HepG2 (cell line): ENCODE data around the gene DDRGK1. TPM values are rescaled to one million over a fixed set of nuclear protein-coding genes. Genes with fewer than 3 reads are reported as not detected.

Source experiments
- ARNT2 ChIP-seq: sonication (generic); formaldehyde crosslinking; IDR thresholded peaks from 2 replicates; pipeline ENCODE4 v1.8.0; 2022; ENCODE audit warnings: mild to moderate bottlenecking, low read depth, missing genetic modification reagents, moderate library complexity
- EEA1 ChIP-seq: sonication (generic); formaldehyde crosslinking; IDR thresholded peaks from 2 replicates; pipeline ENCODE4 v1.5.1; 2020; ENCODE audit warnings: mild to moderate bottlenecking, missing genetic modification reagents, borderline replicate concordance
- ONECUT2 ChIP-seq: sonication (generic); formaldehyde crosslinking; IDR thresholded peaks from 2 replicates; pipeline ENCODE4 v1.4.0; 2020; ENCODE audit warnings: missing genetic modification reagents
- PRMT3 ChIP-seq: sonication (generic); formaldehyde crosslinking; IDR thresholded peaks from 2 replicates; pipeline ENCODE4 v1.8.1; 2022; ENCODE audit warnings: low read depth, mild to moderate bottlenecking, moderate library complexity, missing genetic modification reagents, borderline replicate concordance
- RELA ChIP-seq: sonication (generic); formaldehyde crosslinking; IDR thresholded peaks from 2 replicates; pipeline ENCODE4 v1.4.0; 2020; ENCODE audit warnings: missing genetic modification reagents
- SIX1 ChIP-seq: sonication (generic); formaldehyde crosslinking; IDR thresholded peaks from 2 replicates; pipeline ENCODE4 v1.4.0; 2020; ENCODE audit warnings: missing genetic modification reagents, borderline replicate concordance
- TCF7L2 ChIP-seq: IDR thresholded peaks from 2 replicates; pipeline ENCODE4 v1.6.1; 2011; ENCODE audit warnings: mild to moderate bottlenecking, low read depth, low read length, moderate library complexity
- ZFP37 ChIP-seq: sonication (generic); formaldehyde crosslinking; IDR thresholded peaks from 2 replicates; pipeline ENCODE4 v1.4.0; 2020; ENCODE audit warnings: missing genetic modification reagents, borderline replicate concordance
- ZFP82 ChIP-seq: sonication (generic); formaldehyde crosslinking; IDR thresholded peaks from 2 replicates; pipeline ENCODE4 v1.5.1; 2020; ENCODE audit warnings: mild to moderate bottlenecking, missing genetic modification reagents, borderline replicate concordance
- ZFY ChIP-seq: sonication (generic); formaldehyde crosslinking; IDR thresholded peaks from 2 replicates; pipeline ENCODE4 v1.4.0; 2020; ENCODE audit warnings: missing genetic modification reagents
- ZNF256 ChIP-seq: sonication (generic); formaldehyde crosslinking; conservative IDR thresholded peaks from 2 replicates; pipeline ENCODE4 v1.4.0; 2020; ENCODE audit warnings: missing genetic modification reagents
- ZNF724P ChIP-seq: sonication (generic); formaldehyde crosslinking; IDR thresholded peaks from 2 replicates; pipeline ENCODE4 v1.8.0; 2022; ENCODE audit warnings: missing genetic modification reagents, borderline replicate concordance
- ZNF773 ChIP-seq: sonication (generic); formaldehyde crosslinking; IDR thresholded peaks from 2 replicates; pipeline ENCODE4 v1.4.0; 2020; ENCODE audit warnings: missing genetic modification reagents, borderline replicate concordance
- ZSCAN22 ChIP-seq: sonication (generic); formaldehyde crosslinking; IDR thresholded peaks from 2 replicates; pipeline ENCODE4 v1.4.0; 2020; ENCODE audit warnings: mild to moderate bottlenecking, missing genetic modification reagents
- polyA plus RNA-seq, 8 experiments: library from polyadenylated mRNA; depleted of rRNA in 3 of 8; stranded (reverse) in 7 of 8; unstranded in 1 of 8; fragments of >200 nt; fragmentation: Illumina TruSeq in 4 of 8; extraction: Trizol in 4 of 8; gene quantifications; 2 replicates each; pipeline versions ENCODE4 v1.2.1 to v1.2.3, GENCODE V29; 2011 to 2016; ENCODE audit warnings: low read depth in 4 of 8, missing spikeins in 1 of 8, mixed read lengths in 1 of 8; ENCODE audit not compliant: insufficient read depth in 1 of 8
- total RNA-seq, 5 experiments: library from RNA; depleted of rRNA; stranded (reverse); fragments of >200 nt; fragmentation: Illumina TruSeq; extraction: Trizol; gene quantifications; 2 replicates each; pipeline ENCODE4 v1.2.3, GENCODE V29; 2016; ENCODE audit warnings: low read depth in 1 of 5
- TF ChIP-seq, protein P1 (sequence below): sonication (generic); formaldehyde crosslinking; IDR thresholded peaks from 2 replicates; pipeline ENCODE4 v1.9.0; 2021; ENCODE audit warnings: missing genetic modification reagents, borderline replicate concordance
- TF ChIP-seq, protein P2 (sequence below): sonication (generic); formaldehyde crosslinking; IDR thresholded peaks from 2 replicates; pipeline ENCODE4 v1.5.0; 2020; ENCODE audit warnings: mild to moderate bottlenecking, missing genetic modification reagents
- TF ChIP-seq, protein P3 (sequence below): sonication (generic); formaldehyde crosslinking; IDR thresholded peaks from 2 replicates; pipeline ENCODE4 v1.4.0; 2020; ENCODE audit warnings: missing genetic modification reagents, borderline replicate concordance
- TF ChIP-seq, protein P4 (sequence below): sonication (generic); formaldehyde crosslinking; IDR thresholded peaks from 2 replicates; pipeline ENCODE4 v1.8.0; 2022; ENCODE audit warnings: missing genetic modification reagents, mild to moderate bottlenecking, borderline replicate concordance
- TF ChIP-seq, protein P5 (sequence below): sonication (generic); formaldehyde crosslinking; IDR thresholded peaks from 2 replicates; pipeline ENCODE4 v1.4.0; 2020; ENCODE audit warnings: missing genetic modification reagents

DDRGK1 gene
- total and polyA plus RNA-seq, 2 of the 13 experiments (the other 11 are each of a cell fraction or from before 2014, with no cell fraction given), result 96.7 to 149 TPM

DNA sequence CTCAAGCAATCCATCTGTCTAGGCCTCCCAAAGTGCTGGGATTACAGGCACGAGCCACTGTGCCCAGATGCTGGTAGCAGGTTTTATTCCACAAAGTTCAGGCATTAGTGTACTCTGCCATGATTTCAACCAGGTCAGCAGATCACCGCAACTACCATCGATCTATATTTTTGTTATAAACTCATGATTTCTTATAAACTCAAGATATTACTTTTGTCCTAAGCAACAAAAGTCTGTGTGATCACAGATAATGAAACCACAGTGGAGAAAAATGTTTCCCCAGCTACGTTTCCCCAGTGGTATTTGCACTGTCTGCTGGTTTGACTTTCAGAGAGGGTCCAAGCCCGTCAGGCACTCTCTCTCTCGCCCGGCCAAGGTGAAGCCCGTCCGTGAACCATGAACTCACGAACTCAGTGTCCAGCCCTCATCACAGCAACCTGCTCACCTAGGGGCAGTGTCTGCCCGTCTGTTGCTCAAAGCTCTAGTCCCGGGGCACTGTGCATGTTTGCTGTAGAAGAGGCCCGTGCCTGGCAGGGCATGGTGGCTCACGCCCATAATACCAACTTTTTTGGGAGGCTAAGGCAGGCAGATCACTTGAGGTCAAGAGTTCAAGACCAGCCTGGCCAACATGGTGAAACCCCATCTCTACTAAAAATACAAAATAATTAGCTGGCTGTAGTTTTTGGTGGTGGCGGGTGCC, 27.6 kb upstream of the DDRGK1 start (continued):
- TF ChIP-seq RELA (no peak; the same call in 1 of the 2 replicates), ZNF256 (CRISPR knock-in tag) (no peak; the same call in 1 of the 2 replicates), ZFY (CRISPR knock-in tag) (peak; percentile 57), TCF7L2 (no peak), ZNF724P (CRISPR knock-in tag) (no peak), EEA1 (CRISPR knock-in tag) (no peak), ZFP37 (CRISPR knock-in tag) (no peak), ZSCAN22 (CRISPR knock-in tag) (no peak), ZFP82 (CRISPR knock-in tag) (0 out of 2 replicates have a peak, but pooled peaks have one; percentile 69), PRMT3 (CRISPR knock-in tag) (no peak), SIX1 (CRISPR knock-in tag) (peak; percentile 51; the same call in 1 of the 2 replicates), ZNF773 (no peak), ONECUT2 (CRISPR knock-in tag) (no peak), ARNT2 (CRISPR knock-in tag) (peak; percentile 34; the same call in 1 of the 2 replicates)
- TF ChIP-seq, protein P1, sequence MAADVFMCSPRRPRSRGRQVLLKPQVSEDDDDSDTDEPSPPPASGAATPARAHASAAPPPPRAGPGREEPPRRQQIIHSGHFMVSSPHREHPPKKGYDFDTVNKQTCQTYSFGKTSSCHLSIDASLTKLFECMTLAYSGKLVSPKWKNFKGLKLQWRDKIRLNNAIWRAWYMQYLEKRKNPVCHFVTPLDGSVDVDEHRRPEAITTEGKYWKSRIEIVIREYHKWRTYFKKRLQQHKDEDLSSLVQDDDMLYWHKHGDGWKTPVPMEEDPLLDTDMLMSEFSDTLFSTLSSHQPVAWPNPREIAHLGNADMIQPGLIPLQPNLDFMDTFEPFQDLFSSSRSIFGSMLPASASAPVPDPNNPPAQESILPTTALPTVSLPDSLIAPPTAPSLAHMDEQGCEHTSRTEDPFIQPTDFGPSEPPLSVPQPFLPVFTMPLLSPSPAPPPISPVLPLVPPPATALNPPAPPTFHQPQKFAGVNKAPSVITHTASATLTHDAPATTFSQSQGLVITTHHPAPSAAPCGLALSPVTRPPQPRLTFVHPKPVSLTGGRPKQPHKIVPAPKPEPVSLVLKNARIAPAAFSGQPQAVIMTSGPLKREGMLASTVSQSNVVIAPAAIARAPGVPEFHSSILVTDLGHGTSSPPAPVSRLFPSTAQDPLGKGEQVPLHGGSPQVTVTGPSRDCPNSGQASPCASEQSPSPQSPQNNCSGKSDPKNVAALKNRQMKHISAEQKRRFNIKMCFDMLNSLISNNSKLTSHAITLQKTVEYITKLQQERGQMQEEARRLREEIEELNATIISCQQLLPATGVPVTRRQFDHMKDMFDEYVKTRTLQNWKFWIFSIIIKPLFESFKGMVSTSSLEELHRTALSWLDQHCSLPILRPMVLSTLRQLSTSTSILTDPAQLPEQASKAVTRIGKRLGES (CRISPR knock-in tag), result no peak
- TF ChIP-seq, protein P2, sequence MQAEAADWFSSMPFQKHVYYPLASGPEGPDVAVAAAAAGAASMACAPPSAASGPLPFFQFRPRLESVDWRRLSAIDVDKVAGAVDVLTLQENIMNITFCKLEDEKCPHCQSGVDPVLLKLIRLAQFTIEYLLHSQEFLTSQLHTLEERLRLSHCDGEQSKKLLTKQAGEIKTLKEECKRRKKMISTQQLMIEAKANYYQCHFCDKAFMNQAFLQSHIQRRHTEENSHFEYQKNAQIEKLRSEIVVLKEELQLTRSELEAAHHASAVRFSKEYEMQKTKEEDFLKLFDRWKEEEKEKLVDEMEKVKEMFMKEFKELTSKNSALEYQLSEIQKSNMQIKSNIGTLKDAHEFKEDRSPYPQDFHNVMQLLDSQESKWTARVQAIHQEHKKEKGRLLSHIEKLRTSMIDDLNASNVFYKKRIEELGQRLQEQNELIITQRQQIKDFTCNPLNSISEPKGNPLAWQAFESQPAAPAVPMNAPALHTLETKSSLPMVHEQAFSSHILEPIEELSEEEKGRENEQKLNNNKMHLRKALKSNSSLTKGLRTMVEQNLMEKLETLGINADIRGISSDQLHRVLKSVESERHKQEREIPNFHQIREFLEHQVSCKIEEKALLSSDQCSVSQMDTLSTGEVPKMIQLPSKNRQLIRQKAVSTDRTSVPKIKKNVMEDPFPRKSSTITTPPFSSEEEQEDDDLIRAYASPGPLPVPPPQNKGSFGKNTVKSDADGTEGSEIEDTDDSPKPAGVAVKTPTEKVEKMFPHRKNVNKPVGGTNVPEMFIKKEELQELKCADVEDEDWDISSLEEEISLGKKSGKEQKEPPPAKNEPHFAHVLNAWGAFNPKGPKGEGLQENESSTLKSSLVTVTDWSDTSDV, result 0 out of 2 replicates have a peak, but pooled peaks have one; percentile 22
- TF ChIP-seq, protein P3, sequence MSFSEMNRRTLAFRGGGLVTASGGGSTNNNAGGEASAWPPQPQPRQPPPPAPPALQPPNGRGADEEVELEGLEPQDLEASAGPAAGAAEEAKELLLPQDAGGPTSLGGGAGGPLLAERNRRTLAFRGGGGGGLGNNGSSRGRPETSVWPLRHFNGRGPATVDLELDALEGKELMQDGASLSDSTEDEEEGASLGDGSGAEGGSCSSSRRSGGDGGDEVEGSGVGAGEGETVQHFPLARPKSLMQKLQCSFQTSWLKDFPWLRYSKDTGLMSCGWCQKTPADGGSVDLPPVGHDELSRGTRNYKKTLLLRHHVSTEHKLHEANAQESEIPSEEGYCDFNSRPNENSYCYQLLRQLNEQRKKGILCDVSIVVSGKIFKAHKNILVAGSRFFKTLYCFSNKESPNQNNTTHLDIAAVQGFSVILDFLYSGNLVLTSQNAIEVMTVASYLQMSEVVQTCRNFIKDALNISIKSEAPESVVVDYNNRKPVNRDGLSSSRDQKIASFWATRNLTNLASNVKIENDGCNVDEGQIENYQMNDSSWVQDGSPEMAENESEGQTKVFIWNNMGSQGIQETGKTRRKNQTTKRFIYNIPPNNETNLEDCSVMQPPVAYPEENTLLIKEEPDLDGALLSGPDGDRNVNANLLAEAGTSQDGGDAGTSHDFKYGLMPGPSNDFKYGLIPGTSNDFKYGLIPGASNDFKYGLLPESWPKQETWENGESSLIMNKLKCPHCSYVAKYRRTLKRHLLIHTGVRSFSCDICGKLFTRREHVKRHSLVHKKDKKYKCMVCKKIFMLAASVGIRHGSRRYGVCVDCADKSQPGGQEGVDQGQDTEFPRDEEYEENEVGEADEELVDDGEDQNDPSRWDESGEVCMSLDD, result no peak
- TF ChIP-seq, protein P4, sequence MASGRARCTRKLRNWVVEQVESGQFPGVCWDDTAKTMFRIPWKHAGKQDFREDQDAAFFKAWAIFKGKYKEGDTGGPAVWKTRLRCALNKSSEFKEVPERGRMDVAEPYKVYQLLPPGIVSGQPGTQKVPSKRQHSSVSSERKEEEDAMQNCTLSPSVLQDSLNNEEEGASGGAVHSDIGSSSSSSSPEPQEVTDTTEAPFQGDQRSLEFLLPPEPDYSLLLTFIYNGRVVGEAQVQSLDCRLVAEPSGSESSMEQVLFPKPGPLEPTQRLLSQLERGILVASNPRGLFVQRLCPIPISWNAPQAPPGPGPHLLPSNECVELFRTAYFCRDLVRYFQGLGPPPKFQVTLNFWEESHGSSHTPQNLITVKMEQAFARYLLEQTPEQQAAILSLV (CRISPR knock-in tag), result peak; percentile 41; the same call in 1 of the 2 replicates
- TF ChIP-seq, protein P5, sequence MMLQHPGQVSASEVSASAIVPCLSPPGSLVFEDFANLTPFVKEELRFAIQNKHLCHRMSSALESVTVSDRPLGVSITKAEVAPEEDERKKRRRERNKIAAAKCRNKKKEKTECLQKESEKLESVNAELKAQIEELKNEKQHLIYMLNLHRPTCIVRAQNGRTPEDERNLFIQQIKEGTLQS (CRISPR knock-in tag), result no peak
